Adrenal gland (tissue), 5 donors: Measurements from ENCODE around the gene OR10AD1.

Experiments used
- CTCF ChIP-seq, 6 experiments: fragments of 450-650 bp in 4 of 6; fragments of 200-600 bp in 2 of 6; sonication (generic) in 1 of 6; IDR thresholded peaks; 1 replicate in 5 of 6; 2 replicates in 1 of 6; pipeline versions ENCODE4 v1.5.1 to v1.8.0; 2016 to 2021; ENCODE audit warnings: antibody characterized with exemption in 6 of 6, mild to moderate bottlenecking in 2 of 6, moderate library complexity in 1 of 6
- POLR2A ChIP-seq, 2 donors: fragments of 450-650 bp; IDR thresholded peaks; one replicate each; pipeline ENCODE4 v1.6.1; 2017; ENCODE audit warnings: antibody characterized with exemption in 2 of 2, mild to moderate bottlenecking in 2 of 2, moderate library complexity in 1 of 2
- donor health status: DM: no; HTN: no; CAD: no.

- no peak for TF ChIP-seq POLR2A (IDR thresholded peaks at IDR 0.05)
- TF ChIP-seq CTCF (IDR thresholded peaks at IDR 0.05) = no peak
These were observed 9.5 kb downstream of the OR10AD1 start for GRCh38 chr12:48193623-48194022.
